Activated CD4-positive, alpha-beta T cell treated with anti-CD3 and anti-CD28 coated beads for 4 hours (primary cell): ENCODE measurements around the gene LRGUK.
"Not testable (repeated sequence)": the region's sequence is repeated elsewhere in the genome, so short reads cannot be mapped to it uniquely, and the experiment has no call there.

Experiments
- DNase-seq, 2 donors: peaks; one replicate each; pipeline ENCODE4 v3.0.0-alpha.2; 2020

The LRGUK gene

DNA sequence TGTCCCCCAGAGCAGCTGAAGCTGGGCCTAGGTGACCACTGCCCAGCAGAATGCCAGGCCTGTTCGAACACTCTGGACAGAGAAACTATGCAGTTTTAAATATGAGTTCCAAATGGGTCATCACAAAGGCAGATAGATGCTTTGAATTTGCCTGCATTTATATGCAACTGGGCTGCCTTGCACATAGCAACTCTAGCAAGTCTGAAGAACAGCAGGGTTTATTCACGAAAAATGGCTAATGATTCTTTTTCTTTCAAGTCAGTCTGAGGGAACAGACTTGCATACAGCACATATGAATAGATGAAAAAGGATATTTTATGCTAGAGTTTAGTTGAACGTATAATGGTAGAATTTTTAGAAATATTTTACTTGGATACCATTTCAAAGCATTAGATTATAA is 121.1 kb downstream of the LRGUK start:
- no peak for DNase-seq

DNA sequence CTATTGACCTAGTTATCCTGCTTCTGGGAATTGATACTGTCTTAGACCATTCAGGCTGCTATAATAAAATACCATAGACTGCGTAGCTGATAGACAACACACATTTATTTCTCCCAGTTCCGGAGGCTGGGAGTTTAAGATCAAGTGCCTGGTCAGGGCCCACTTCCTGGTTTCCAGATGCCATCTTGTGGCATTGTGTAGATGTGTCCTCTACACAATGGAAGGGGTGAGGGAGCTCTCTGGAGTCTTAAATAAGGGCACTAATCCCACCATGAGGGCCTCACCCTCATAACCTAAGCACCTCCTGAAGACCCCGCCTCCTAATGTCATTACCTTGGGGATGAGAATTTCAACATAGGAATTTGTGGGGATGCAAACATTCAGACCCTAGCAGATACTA is 127.2 kb downstream of the LRGUK start:
- DNase-seq = no peak

DNA sequence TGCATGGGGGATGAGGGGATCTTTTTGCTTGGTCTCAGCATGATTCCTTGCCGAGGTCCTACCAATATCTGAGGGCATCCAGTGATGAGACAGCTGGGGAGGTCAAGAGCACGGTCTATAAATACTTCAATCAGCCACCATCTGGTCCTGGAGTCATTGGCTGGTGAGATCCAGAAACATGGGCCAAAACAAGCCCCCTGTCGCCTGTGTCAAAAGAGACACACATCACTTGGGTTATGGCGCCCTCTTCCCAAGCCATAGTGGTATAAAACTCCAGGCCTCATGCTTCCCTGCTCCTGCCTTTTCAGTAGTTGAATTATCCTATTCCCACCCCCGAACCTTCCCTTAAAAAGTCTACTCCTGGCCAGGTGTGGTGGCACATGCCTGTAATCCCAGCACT is 128.7 kb downstream of the LRGUK start:
- no peak for DNase-seq

DNA sequence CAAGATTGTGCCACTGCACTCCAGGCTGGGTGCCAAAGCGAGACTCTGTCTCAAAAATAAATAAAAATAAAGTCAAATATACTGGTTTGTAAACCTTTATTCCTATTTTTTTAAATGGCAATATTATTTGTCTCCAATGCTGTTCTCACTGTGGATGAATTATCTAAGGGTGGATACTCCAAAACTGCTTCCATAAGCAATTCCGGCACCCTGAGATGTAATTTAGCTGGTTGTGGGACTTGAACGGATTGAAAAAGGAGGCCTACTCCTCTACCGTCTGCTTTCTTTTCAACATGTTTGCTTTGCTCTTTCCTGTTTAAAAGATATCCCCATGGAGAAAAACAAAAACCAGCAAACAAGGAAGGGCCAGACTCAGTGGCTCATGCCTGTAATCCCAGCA is 135.2 kb downstream of the LRGUK start:
- DNase-seq = no peak

DNA sequence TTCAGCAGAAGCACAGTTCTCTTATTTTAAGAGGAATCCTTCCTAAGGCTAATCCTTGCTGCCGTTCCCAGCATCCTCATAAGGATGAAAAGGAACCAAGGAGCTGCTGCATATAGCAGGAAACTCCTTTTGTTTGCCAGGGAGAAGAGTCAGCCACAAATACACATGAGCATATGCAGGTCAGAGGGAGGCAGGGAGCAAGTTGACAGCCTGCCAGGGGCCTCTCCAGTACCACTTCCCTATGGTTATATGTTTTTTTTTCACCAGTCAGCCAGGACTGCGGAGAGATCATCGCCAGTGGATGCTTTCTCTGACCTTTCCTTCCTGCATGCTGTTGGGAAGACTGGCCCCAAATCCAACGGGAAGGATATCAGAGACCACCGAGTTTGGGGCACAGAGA is 149.8 kb downstream of the LRGUK start:
- DNase-seq = no peak

DNA sequence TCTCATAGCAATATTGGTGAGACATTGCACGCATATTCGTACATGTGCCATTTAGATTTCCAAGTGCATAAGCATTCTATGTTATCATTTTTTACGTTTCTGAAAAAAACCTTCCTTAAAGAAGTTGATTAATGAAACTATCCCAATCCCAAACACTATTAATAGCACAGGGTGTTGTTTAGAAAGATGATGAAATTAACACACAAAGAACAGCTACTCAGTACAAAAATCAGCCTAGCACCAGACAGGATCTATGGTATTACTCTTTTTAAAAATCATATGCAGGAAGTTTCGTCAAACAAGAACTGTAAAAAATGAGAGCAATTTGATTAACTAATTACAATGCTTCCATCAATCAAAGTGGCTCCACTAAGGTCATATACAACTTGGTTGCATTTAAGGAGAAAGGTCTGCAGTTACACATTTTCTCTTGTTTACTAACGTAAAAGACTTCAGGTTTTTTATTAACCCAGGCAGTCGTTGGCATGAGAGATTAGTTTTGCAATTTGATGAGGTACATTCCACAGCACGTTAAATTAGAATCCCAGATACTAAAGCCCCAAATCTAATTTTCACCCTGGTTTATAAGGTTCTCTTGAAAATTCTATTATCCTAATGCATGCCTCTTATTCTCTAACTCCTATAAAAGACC is 151.5 kb downstream of the LRGUK start:
- DNase-seq = no peak

DNA sequence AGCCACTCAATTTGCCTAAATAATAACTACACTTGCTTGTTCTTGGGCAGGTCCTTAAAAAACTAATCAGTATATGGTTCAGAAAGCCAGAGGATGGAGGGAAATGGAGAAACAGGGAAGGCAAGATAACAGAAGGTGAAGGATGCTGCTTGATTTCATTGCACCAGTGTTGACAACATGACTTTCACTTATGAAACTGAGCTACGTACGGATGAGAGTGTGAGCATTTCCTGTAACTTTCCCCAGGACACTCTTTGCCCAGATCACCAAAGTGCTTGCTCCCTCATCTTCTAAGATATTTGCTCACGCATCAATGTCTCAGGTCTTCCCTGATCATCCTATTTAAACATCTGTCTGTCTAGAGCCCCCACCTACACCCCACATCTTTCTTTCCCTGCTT is 152.2 kb downstream of the LRGUK start:
- no peak for DNase-seq

DNA sequence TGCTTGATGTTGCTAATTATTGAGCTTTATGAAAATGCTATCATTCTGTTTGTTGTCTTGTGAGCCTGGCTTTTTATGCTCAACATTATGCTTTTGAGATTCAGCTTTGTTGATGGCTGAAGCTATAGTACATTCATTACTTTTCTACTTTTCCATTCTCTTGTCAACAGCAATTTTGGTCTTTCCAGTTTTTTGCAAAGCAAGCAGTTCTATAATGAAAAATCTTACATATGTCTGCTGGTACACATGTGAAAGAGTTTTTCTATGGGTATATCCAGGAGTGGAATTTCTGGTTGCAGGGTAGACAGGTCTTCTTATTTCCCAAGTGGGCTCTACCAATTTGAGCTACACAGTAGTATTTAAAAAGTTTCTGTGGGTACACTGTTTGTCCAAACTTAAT is 152.8 kb downstream of the LRGUK start:
- no peak for DNase-seq

DNA sequence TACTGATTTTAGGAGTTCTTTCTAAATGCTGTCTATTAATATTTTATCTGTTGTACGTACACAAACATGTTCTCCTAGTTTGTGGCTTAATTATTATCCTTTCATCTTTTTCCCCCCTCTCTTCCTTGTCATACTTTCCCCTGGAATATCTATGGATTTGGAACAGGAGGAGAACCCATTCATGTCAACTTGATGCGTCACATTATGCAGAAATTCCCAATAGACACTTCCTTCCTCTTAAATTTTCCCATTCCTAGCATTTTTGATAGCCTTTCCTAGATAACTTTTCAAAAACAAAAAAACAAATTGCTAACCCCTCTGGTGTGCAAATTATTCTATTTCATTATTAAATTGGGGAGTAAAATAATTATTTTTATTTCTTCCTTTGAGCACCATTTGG is 153.4 kb downstream of the LRGUK start:
- DNase-seq = no peak

DNA sequence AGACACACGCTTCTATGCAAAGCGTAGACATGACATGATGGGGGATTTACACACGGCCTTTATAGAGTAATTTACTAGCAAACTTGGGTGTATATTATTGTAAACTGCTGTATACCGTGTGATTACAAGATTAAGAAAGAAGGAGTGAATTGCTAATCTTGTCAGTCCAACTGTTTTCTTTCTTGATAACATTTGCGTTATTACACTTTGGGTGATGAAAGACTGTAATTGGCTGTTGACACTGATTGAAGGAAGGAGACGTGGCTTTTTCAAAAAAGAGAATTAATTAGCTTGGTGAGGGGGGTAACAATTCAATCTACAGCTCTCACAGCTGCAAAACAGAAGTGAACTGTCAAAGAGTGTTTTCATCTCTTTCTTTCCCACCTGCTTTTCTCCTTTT is 156.9 kb downstream of the LRGUK start:
- no peak for DNase-seq

DNA sequence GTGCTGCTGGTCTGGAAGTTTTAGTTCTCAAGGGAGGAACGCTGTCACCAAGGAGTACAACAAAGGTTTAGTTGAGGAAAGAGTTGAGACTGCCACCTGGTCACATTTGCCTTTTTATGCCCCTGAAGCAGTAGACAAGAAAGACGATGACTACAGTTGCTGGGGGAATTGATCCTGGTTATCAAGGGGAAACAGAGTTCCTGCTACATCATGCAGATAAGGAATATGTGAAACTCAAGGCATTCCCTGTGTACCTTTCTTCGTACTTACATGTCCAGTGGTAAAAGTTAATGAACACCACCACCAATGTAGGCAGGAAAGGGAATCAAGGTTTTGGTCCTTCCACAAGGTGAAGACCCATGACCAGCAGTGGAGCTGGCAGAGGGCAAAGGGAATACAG is 157.8 kb downstream of the LRGUK start:
- DNase-seq = no peak

DNA sequence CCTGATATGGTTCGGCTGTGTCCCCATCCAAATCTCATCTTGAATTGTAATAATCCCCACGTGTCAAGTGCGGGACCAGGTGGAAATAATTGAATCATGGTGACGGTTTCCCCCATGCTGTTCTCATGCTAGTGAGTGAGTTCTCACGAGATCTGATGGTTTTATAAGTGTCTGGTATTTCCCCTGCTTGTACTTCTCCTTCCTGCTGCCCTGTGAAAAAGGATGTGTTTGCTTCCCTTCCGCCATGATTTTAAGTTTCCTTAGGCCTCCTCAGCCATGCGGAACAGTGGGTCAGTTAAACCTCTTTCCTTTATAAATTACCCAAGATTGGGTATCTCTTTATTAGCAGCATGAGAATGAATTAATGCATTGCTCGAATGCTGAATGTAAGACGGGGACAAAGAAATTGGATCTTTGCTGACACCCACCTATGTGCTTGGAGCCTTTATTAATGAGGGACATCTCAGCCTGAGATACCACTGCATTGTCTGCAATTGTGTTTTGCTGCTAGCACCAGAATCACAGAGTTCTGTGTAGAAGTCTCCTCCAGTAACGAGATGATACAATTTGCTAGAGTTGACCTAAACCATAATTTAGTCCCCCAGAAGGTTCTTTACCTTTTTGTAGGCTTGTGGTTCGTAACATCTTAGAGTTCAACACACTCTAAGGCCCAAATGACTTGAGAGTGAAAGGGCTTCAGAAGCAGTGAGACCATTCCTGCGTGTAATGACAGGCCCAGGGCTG is 160.9 kb downstream of the LRGUK start:
- no peak for DNase-seq

DNA sequence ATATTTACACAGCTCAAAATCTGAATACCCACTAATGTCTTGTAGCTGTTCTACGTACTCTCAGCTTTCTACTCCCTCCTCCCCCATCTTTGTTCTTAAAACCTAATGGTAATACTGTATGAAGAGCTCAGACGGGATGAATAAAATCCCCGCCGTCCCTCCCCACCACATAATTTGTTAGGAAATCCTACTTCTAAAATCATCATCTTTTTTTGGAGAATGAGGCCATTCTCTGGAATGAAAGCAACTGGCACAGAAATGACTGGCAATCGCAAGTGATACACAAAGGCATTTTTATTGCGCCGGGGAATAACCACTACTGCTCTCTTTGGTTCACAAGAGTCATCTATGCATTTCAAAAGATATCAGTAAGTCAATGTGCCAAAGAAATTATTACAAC is 162.3 kb downstream of the LRGUK start:
- DNase-seq = no peak

DNA sequence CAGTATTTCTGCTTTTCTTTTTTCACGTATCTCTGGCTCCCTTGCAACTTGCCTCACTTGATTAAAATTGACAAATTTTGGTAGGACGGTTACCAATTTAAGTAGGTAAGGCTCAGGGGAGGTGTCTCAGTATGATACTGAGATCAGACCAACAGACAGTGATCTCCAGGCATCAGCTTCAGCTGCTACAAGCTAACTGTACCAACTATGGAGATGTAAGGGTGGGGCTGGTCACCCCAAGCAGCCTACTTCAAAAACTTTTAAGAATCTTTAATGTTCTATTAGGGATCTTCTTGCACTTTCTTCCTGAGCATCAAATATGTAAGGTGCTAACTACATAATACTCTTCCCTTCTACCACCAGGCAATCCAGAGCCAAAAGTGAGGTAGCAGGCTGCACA is 162.7 kb downstream of the LRGUK start:
- no peak for DNase-seq

DNA sequence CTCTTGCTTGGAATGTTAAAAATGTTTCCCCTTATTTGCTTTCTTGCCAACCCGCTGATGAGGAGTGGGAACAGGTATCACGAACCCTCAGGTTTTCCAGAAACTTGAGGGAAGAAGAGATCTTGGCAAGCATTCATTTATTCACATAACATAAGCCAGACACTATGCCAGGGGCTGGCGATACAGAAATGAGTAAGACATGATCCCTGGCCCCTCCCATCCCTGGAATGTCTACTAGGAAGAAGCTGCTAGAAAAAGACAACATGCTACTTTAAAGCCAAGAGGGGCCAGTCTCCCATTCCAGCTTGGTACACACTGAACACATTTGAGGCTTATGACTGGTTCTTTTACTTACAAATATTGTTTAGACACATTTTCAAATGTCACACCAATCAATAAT is 163.1 kb downstream of the LRGUK start:
- no peak for DNase-seq

DNA sequence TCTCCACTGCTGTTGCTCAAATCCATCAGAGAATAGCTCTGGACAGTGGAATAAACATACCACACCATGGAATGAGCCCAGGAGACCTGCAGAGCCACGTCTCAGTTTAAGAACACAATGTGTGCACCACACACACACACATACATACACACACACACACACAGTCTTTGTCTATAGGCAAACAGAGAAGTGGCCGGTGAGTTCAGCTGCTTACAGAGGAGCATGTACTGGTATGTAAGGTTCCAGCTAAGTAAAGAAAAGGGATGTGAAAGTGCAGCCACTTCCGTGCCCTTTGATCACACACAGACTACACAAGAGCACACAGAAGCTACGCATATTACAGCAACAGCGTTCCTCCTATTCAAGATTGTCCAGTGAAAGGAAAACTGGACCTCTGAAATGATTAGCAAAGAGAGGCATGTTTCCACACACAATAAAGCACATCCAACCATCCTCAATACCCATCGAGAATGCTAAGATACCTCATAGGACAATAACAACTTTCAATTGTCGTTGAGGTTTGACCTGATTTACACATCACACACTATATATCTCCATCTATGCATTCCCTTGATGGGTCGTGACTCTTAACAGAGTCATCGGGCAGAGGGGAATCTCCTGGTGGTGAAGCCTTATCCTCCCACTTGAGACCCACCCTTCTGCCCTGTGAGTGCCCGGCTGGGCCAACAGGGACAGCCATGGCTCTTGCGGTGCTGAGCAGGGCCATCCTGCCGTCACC is 166.0 kb downstream of the LRGUK start:
- no peak for DNase-seq

DNA sequence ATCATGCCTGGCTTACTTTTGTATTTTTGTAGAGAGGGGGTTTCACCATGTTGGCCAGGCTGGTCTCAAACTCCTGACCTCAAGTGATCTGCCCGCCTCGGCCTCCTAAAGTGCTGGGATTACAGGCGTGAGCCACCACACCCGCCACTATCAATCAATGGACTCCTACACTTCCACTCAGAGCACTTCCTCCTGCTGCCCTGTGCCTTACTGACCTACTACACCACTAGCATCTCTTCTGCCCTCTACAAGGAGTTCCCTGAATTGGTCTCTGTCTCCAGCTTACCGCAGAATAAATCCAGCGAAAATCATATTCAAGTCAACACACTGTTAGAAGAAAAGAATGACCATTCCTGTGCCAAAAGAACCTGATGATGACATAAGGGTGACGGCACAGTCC is 168.8 kb downstream of the LRGUK start:
- not testable (repeated sequence) for DNase-seq

DNA sequence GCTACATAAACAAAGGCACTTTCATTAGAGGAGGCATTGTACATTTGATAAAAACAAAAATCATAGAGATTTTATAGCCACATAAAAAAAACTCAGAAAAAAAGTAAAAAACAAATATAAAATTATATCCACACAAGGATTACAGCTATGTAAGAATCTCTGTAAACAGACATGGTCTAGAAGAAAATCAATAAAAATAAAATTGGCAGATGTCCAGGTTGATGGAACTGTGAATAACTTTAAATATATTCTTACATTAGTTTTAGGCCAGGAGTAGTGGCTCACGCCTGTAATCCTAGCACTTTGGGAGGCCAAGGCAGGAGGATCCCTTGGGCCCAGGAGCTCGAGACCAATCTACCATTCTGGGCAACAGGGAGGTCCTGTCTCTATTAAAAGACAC is 170.3 kb downstream of the LRGUK start:
- DNase-seq = no peak

DNA sequence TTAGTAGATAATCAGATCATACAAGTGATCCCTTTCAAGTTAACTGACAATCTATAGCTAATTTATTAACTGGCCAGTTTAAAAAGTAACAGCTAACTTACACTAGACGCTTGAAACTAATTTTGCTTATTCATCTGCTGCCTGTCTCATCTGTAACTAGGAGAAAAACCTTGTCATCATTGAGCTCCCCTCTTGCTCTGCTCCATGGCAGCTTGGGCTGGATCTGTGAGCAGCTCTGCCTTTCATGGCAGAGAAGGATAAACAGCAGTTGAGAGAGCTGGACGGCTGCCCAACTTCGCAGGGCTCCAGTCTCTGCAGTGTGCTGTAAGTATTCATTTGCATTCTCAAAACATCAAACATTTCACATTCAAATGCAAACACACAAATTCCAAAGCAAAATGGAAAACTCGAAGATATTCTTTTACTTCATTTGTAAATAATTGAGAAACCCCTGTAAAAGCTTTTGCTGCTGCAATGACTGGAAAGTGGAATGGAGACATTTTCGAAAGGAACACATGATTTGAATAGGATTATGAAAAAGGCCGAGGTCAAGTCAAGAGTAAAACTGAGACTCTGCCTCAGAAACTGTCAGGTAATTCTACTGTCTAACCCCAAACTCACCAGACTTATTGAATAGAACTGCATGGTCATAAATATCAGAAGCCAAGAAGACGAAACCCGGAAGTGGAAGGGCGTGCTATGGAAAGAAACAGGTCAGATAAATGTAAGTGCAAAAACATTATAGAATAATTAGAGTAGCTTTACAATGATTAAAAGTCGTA is 172.0 kb downstream of the LRGUK start:
- no peak for DNase-seq

DNA sequence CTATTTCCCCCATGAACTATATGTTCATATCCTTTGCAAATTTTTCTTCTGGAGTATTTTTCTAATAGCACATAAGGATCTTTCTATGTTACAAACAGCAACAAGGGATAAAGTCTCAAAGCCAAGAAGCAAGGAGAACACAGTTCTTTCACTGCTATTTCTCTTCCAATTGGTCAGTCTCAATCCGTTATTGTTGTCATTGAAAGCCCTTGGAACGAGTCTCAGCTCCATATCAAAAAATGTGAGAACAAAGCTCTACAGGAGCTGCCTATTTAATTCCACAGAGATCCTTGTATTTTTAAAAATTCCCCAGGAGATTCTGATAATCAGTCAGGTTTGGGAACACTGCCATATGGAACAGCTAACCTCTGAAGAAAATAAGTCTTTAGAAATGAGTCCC is 173.8 kb downstream of the LRGUK start:
- no peak for DNase-seq

DNA sequence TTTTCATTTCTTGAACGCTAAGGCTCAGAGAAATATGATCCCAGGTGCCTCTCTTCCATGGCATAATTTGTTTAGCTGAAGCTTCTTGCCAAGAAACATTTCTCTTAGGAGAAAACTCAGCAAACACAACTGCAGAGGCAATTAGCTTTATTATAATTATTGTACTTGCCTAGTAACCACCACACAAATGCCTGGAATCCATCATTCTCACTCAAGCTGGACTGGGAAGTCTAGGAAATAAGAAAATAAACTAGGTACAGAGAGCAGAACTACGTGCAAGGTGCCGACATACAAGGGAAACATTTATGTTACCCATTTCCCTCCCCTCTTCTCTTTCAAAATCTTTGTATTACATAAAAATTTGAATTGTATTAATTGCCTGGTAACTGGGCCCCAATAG is 174.5 kb downstream of the LRGUK start:
- no peak for DNase-seq

DNA sequence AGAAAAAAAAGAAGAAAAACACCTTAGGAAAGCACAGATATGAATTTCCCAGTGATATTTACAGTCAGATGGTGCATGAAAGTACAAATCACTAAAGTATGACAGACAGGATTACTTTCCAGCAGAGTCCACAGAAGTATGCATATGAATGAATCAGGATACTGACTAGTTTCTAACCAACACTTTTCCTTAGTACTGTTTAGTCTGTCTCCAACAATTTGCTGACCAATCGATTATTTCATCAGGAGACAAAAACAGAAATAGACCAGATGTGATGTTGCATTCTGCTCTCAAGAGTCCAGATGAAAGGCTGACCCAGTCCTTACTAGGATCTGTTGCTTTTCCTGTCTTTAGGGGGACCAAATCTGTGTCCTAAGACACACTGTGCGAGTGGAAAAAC is 175.0 kb downstream of the LRGUK start:
- no peak for DNase-seq

DNA sequence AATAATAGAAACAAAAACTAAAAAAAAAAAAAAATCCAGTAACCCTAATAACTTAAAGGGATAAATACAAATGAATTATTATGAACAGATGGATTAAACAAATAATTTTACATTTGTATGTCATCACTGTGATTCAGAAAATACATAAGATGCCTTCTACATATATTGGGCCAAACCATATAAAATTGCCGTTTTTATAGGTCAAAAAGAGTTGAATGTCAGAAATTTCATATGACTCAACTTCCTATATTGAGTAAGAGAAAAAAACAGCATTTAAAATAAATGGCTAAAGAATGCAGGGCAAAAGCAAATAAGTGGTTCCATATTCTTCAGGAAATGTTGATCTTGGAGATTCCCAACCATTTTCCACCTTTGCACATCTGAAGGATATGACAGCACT is 180.2 kb downstream of the LRGUK start:
- DNase-seq = no peak

DNA sequence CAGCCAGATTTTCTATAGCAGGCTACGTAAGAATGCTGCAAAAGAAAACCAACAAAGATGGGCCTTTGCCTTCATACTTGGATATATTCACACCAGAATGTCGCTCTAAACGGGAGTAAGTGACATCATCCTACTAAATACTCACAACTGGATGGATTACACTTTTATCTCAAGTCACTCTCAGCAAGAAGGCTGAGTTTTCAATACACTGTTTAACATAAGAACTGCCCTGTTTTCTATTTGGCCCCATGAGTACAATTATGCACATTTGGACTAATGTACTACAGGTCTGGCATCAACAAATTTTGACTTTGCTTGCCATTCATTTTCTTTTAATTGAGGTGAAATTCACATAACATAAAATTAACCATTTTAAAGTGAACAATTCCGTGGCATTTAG is 181.4 kb downstream of the LRGUK start:
- no peak for DNase-seq
